GM19468 (cell line): ENCODE measurements around the gene IQSEC2.

Experiments used
- ATAC-seq: cut with Tn5 transposase; IDR thresholded peaks from one replicate; pipeline ENCODE4 v1.9.1; 2021; ENCODE audit warnings: mild to moderate bottlenecking, moderate library complexity, moderate number of reproducible peaks; ENCODE audit not compliant: unreplicated experiment; ENCODE audit errors: extremely low read depth

The IQSEC2 gene

GRCh38 chrX:53223068-53223693 lies 58.2 kb downstream of the IQSEC2 start:
- ATAC-seq = no peak
